Endodermal cell (in vitro differentiated cells): Measurements from ENCODE around the gene TEF. TPM values are rescaled to one million over a fixed set of nuclear protein-coding genes. Genes with fewer than 3 reads are reported as not detected.

ENCODE experiments used
- DNase-seq: peaks from one replicate; pipeline ENCODE4 v3.0.0-alpha.2; 2017
- H3K27ac ChIP-seq: 2 replicates; pipeline ENCODE4 v1.5.1; 2013; ENCODE audit warnings: mild to moderate bottlenecking, low read depth, low read length, moderate library complexity
- H3K27me3 ChIP-seq: 2 replicates; pipeline ENCODE4 v1.6.1; 2013; ENCODE audit warnings: mild to moderate bottlenecking, low read length, moderate library complexity; ENCODE audit not compliant: insufficient read depth, control insufficient read depth, poor library complexity, severe bottlenecking
- H3K36me3 ChIP-seq: 2 replicates; pipeline ENCODE4 v1.7.0; 2013; ENCODE audit warnings: mild to moderate bottlenecking, low read length, moderate library complexity; ENCODE audit not compliant: control insufficient read depth, insufficient read depth
- H3K4me1 ChIP-seq: one replicate; pipeline ENCODE4 v1.7.0; 2013; ENCODE audit warnings: low read length; ENCODE audit not compliant: control insufficient read depth, insufficient read depth
- H3K4me3 ChIP-seq: 2 replicates; pipeline ENCODE4 v1.5.1; 2013; ENCODE audit warnings: mild to moderate bottlenecking, low read length, moderate library complexity
- H3K9ac ChIP-seq: 2 replicates; pipeline ENCODE4 v1.6.1; 2013; ENCODE audit warnings: mild to moderate bottlenecking, low read length, moderate library complexity; ENCODE audit not compliant: poor library complexity, severe bottlenecking; ENCODE audit errors: extremely low read depth
- H3K9me3 ChIP-seq: 2 replicates; pipeline ENCODE4 v1.6.1; 2013; ENCODE audit warnings: mild to moderate bottlenecking, low read length, moderate library complexity; ENCODE audit not compliant: control insufficient read depth
- H3K27ac Mint-ChIP-seq: 2 replicates; pipeline ENCODE4 v1.8.0; 2020; ENCODE audit warnings: mixed read lengths
- H3K27me3 Mint-ChIP-seq: 2 replicates; pipeline ENCODE4 v1.8.0; 2021; ENCODE audit warnings: mild to moderate bottlenecking, mixed read lengths; ENCODE audit not compliant: insufficient read depth
- H3K36me3 Mint-ChIP-seq: 2 replicates; pipeline ENCODE4 v1.8.0; 2020; ENCODE audit warnings: low read depth, mixed read lengths
- H3K4me1 Mint-ChIP-seq: 2 replicates; pipeline ENCODE4 v1.8.0; 2020; ENCODE audit warnings: mixed read lengths
- H3K4me3 Mint-ChIP-seq: 2 replicates; pipeline ENCODE4 v1.8.0; 2020; ENCODE audit warnings: mild to moderate bottlenecking, moderate library complexity, mixed read lengths
- H3K9me3 Mint-ChIP-seq: 2 replicates; pipeline ENCODE4 v1.8.0; 2020; ENCODE audit warnings: mild to moderate bottlenecking, mixed read lengths
- WGBS, 2 experiments: methylation state at CpG; one replicate each; pipeline versions ENCODE4 v1.1.5 to v1.1.7; 2013; ENCODE audit warnings: missing lambda C conversion rate in 2 of 2, mixed read lengths in 1 of 2; ENCODE audit not compliant: insufficient coverage in 1 of 2, insufficient read length in 1 of 2; 5-methylcytosine and 5-hydroxymethylcytosine counted together
- total RNA-seq, 2 donors: library from RNA; stranded (reverse); fragmentation: NEBNext Ultra II Directional in 1 of 2; extraction: Animal tissue kit (Norgen Biotek cat#: 25700) in 1 of 2; gene quantifications; 2 replicates in 1 of 2; 3 replicates in 1 of 2; pipeline ENCODE4 v1.2.1, GENCODE V29; 2021
- TF ChIP-seq, protein P1 (sequence below): fragments of 200-600 bp; sonication (generic); conservative IDR thresholded peaks from 2 replicates; pipeline ENCODE4 v1.5.0; 2021; ENCODE audit warnings: antibody characterized with exemption, mild to moderate bottlenecking

Gene TEF
- total RNA-seq, 2 donors from 2014 or later, result 4.7 to 7.9 TPM

- no peak overlapping the region for H3K27ac ChIP-seq
- Mint-ChIP-seq H3K36me3 (no peaks in the 10 kb centered on the region), H3K27ac (no peak overlapping the region), H3K4me3 (no peak overlapping the region), H3K27me3 (peaks cover 5% of the 10 kb centered on the region), H3K9me3 (no peaks in the 10 kb centered on the region), H3K4me1 (peaks cover 12% of the 10 kb centered on the region)
- H3K9me3 ChIP-seq, result no peaks in the 10 kb centered on the region
- no peaks in the 10 kb centered on the region for H3K4me1 ChIP-seq
- H3K9ac ChIP-seq, result no peak overlapping the region
- no peak for DNase-seq
- no peak overlapping the region for H3K4me3 ChIP-seq
- H3K36me3 ChIP-seq, result no peaks in the 10 kb centered on the region
- TF ChIP-seq, protein P1, sequence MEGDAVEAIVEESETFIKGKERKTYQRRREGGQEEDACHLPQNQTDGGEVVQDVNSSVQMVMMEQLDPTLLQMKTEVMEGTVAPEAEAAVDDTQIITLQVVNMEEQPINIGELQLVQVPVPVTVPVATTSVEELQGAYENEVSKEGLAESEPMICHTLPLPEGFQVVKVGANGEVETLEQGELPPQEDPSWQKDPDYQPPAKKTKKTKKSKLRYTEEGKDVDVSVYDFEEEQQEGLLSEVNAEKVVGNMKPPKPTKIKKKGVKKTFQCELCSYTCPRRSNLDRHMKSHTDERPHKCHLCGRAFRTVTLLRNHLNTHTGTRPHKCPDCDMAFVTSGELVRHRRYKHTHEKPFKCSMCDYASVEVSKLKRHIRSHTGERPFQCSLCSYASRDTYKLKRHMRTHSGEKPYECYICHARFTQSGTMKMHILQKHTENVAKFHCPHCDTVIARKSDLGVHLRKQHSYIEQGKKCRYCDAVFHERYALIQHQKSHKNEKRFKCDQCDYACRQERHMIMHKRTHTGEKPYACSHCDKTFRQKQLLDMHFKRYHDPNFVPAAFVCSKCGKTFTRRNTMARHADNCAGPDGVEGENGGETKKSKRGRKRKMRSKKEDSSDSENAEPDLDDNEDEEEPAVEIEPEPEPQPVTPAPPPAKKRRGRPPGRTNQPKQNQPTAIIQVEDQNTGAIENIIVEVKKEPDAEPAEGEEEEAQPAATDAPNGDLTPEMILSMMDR, result no peak
- 86 to 100% methylated on average over 1 to 6 of the region's 6 CpGs for WGBS, 2 experiments
- no peaks in the 10 kb centered on the region for H3K27me3 ChIP-seq
Measured at GRCh38 chr22:41377846-41378245, 3.9 kb upstream of the TEF start.

DNA sequence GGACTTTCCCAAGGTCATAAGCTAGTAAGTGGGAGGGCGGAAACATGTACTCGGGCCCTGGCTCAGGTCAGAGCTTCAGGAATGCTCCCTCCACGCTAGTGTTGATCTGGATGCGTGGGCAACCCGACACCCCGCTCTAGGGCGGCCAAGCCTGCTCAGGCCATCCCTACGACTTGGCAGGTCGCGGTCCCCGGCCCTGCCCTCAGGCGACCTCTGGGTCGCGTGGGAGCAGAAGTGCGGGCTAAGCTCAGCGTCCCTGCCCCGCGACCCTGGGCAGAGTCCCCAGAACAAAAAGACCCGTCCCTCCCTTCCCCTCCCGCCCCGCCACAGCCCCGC is 781 bp upstream of the TEF start:
- Mint-ChIP-seq H3K9me3 (no peaks in the 10 kb centered on the region), H3K4me3 (peak overlapping the region; percentile 67)
- WGBS, 2 experiments, result 6 to 28% methylated on average over 2 to 16 of the region's 22 CpGs

GRCh38 chr22:41382098-41382578 is 396 bp downstream of the TEF start:
- H3K27me3 Mint-ChIP-seq, result peaks cover 5% of the 10 kb centered on the region
- H3K36me3 Mint-ChIP-seq, result no peaks in the 10 kb centered on the region
- H3K9ac ChIP-seq, result peak overlapping the region; percentile 25

More for the DNA sequence above, 781 bp upstream of the TEF start:
- TF ChIP-seq, protein P1, result no peak
- H3K9ac ChIP-seq, result peak overlapping the region; percentile 88
- peak overlapping the region; percentile 100 for H3K27ac ChIP-seq
- peak overlapping the region; percentile 79 for H3K4me3 ChIP-seq
- peak overlapping the region; percentile 88 for H3K27ac Mint-ChIP-seq
- H3K4me1 Mint-ChIP-seq, result peaks cover 6% of the 10 kb centered on the region
- H3K36me3 ChIP-seq, result no peaks in the 10 kb centered on the region
- H3K27me3 ChIP-seq, result peaks cover 8% of the 10 kb centered on the region
- H3K4me1 ChIP-seq, result no peaks in the 10 kb centered on the region
- no peaks in the 10 kb centered on the region for H3K36me3 Mint-ChIP-seq
- DNase-seq, result no peak
- peaks cover 5% of the 10 kb centered on the region for H3K27me3 Mint-ChIP-seq
- no peaks in the 10 kb centered on the region for H3K9me3 ChIP-seq

More at GRCh38 chr22:41382098-41382578, 396 bp downstream of the TEF start:
- Histone ChIP-seq H3K4me1 (no peaks in the 10 kb centered on the region), H3K9me3 (no peaks in the 10 kb centered on the region), H3K27ac (peak overlapping the region; percentile 100), H3K36me3 (no peaks in the 10 kb centered on the region), H3K27me3 (peaks cover 8% of the 10 kb centered on the region), H3K4me3 (peak overlapping the region; percentile 79)
- H3K27ac Mint-ChIP-seq, result no peak overlapping the region
- H3K4me1 Mint-ChIP-seq, result peaks cover 6% of the 10 kb centered on the region
- TF ChIP-seq, protein P1, result no peak
- WGBS, 2 experiments, result 0% methylated on average over 4 to 35 of the region's 35 CpGs
- peak; percentile 93 for DNase-seq
- peak overlapping the region; percentile 67 for H3K4me3 Mint-ChIP-seq
- no peaks in the 10 kb centered on the region for H3K9me3 Mint-ChIP-seq
